ENCODE measurements around the gene CXorf49. TPM values are rescaled to one million over a fixed set of nuclear protein-coding genes. Genes with fewer than 3 reads are reported as not detected.

CXorf49 gene

DNA sequence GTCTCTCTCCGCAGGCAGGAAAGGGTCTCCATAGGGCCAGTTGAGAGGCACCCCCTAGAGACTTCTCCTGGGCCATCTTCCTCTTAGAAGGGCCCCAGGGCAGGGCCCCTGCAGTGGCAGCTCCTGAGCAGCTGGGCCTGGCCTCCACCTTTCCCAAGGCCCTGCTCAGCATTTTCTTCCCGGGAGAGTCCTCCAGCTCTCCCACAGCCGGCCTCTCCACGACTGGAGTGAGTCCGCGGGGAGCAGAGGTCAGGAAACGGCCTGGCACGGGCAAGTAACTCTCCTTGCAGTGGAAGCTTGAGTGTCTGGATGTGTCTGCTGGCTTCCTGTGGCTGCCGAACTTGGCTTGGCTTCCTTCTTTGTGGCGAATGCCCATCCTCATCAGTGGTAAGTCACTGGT is 52.3 kb downstream of the CXorf49 start:
- Histone ChIP-seq H3K56ac (ENCODE audit: low read length) (no peak overlapping the region), H2BK120ac (ENCODE audit: low read depth, low read length) (no peak overlapping the region), H3K79me1 (ENCODE audit: low read length) (no peaks in the 10 kb centered on the region), H3K23ac (ENCODE audit: low read length) (no peak overlapping the region), H3K4me3 (ENCODE audit: low read length) (no peak overlapping the region), H3K27me3 (ENCODE audit: insufficient read depth, low read length, poor library complexity) (no peaks in the 10 kb centered on the region), H2BK5ac (ENCODE audit: low read length) (no peak overlapping the region), H4K5ac (ENCODE audit: low read length) (no peak overlapping the region), H3K27ac (ENCODE audit: low read depth, low read length) (no peak overlapping the region), H3K9ac (ENCODE audit: low read length) (no peak overlapping the region), H2AK5ac (ENCODE audit: low read length) (no peak overlapping the region), H4K8ac (ENCODE audit: low read depth, low read length) (no peak overlapping the region), H3K79me2 (ENCODE audit: control insufficient read depth, insufficient read depth, low read length) (no peaks in the 10 kb centered on the region), H3K18ac (ENCODE audit: low read length) (no peak overlapping the region), H2BK15ac (replicated peaks; ENCODE audit: low read depth) (no peak overlapping the region), H3K4ac (ENCODE audit: low read depth, low read length) (no peak overlapping the region), H3K4me1 (ENCODE audit: control insufficient read depth, low read depth, low read length) (no peaks in the 10 kb centered on the region), H3K36me3 (ENCODE audit: control insufficient read depth, insufficient read depth, low read length) (no peaks in the 10 kb centered on the region), H3K4me2 (ENCODE audit: low read length) (no peak overlapping the region)
- no CpG with 5 or more reads among the region's 10 CpGs for WGBS (ENCODE audit: extremely low coverage, insufficient coverage, low lambda C conversion rate)
- no peak for DNase-seq

DNA sequence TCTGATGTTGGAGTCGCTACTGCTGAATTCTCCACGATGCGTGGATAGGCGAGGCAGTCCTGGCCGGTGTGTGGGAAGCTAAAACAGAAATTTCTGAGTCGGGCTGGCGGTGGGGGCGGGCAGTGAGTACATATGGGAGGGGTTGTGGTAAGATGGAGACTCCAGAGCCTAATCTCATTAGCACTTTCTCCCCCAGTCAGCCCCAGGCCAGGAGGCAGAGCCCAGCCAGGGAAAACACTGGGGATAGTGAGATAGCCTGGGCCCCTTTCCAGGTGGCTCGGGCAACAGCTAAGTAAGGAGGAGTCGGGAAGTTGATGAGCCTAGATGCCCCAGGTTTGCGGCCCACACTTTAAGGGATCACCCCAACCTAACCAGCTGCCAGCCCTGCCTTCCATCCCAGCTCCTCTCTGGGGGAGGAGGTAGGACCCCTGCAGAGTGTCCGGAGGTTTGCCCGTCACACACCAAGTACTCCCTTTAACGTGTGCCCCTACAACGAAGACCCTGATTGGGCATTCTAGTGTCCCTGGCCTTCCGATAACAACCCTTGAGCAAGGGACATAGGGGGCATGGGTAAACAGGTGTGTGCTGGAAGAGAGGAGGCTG is 53.1 kb downstream of the CXorf49 start:
- Histone ChIP-seq H3K79me1 (ENCODE audit: low read length) (no peaks in the 10 kb centered on the region), H3K4me3 (ENCODE audit: low read length) (no peak overlapping the region), H3K18ac (ENCODE audit: low read length) (no peak overlapping the region), H2BK5ac (ENCODE audit: low read length) (no peak overlapping the region), H3K27ac (ENCODE audit: low read depth, low read length) (no peak overlapping the region), H3K79me2 (ENCODE audit: control insufficient read depth, insufficient read depth, low read length) (no peaks in the 10 kb centered on the region), H2AK5ac (ENCODE audit: low read length) (no peak overlapping the region), H2BK120ac (ENCODE audit: low read depth, low read length) (no peak overlapping the region), H3K27me3 (ENCODE audit: insufficient read depth, low read length, poor library complexity) (no peaks in the 10 kb centered on the region), H3K4me2 (ENCODE audit: low read length) (no peak overlapping the region), H3K36me3 (ENCODE audit: control insufficient read depth, insufficient read depth, low read length) (no peaks in the 10 kb centered on the region), H2BK15ac (replicated peaks; ENCODE audit: low read depth) (no peak overlapping the region), H4K8ac (ENCODE audit: low read depth, low read length) (no peak overlapping the region), H3K56ac (ENCODE audit: low read length) (no peak overlapping the region), H3K23ac (ENCODE audit: low read length) (no peak overlapping the region), H3K4me1 (ENCODE audit: control insufficient read depth, low read depth, low read length) (no peaks in the 10 kb centered on the region), H3K9ac (ENCODE audit: low read length) (no peak overlapping the region), H3K4ac (ENCODE audit: low read depth, low read length) (no peak overlapping the region), H4K5ac (ENCODE audit: low read length) (no peak overlapping the region)
- peak; percentile 3 for DNase-seq
- no CpG with 5 or more reads among the region's 16 CpGs for WGBS (ENCODE audit: extremely low coverage, insufficient coverage, low lambda C conversion rate)

Small RNAs within 50 kb of the gene (small RNA-seq; reads per million reads assigned to genes)
- gene BX276092.4 (ENCODE audit: insufficient read depth) (not detected), gene BX276092.6 (ENCODE audit: insufficient read depth) (not detected), gene BX276092.8 (ENCODE audit: insufficient read depth) (not detected)
